AG04450 (cell line): ENCODE data around the gene TRAK1. TPM values are rescaled to one million over a fixed set of nuclear protein-coding genes. Genes with fewer than 3 reads are reported as not detected.
A peak's percentile ranks its signal among the peaks of the same experiment; 100 is the strongest.

ENCODE experiments used
- CTCF ChIA-PET: fragments of 300-600, 350-600 bp; formaldehyde crosslinking; extraction: SDS; loops from one replicate; lab custom pipeline; 2022; ENCODE audit warnings: antibody characterized with exemption, inconsistent platforms; lab: Charles Lee
- POLR2A ChIA-PET: fragments of 350-600 bp; formaldehyde crosslinking; extraction: SDS; loops from one replicate; lab custom pipeline; 2021; ENCODE audit warnings: antibody characterized with exemption, inconsistent platforms; lab: Yijun Ruan, JAX
- DNase-seq: peaks from one replicate; pipeline ENCODE4 v3.0.0-alpha.2; 2011; ENCODE audit warnings: low read depth, low spot score
- H3K27ac ChIP-seq: one replicate; pipeline ENCODE4 v1.5.1; 2012; ENCODE audit warnings: low read depth, low read length, control low read depth
- H3K27me3 ChIP-seq: one replicate; pipeline ENCODE4 v1.6.0; 2012; ENCODE audit warnings: low read length; ENCODE audit not compliant: control insufficient read depth, insufficient read depth
- H3K4me3 ChIP-seq: 2 replicates; pipeline ENCODE4 v1.5.1; 2011; ENCODE audit warnings: mild to moderate bottlenecking, low read depth, low read length, control low read depth
- H3K9me3 ChIP-seq: 2 replicates; pipeline ENCODE4 v1.5.1; 2012; ENCODE audit warnings: low read length; ENCODE audit not compliant: control insufficient read depth, insufficient read depth
- CTCF ChIP-seq: IDR thresholded peaks from 2 replicates; pipeline ENCODE4 v1.5.1; 2011; ENCODE audit warnings: low read depth, low read length, control low read depth, inconsistent platforms
- polyA plus RNA-seq: library from polyadenylated mRNA; depleted of rRNA; stranded (reverse); fragments of >200 nt; gene quantifications from 2 replicates; pipeline ENCODE4 v1.2.3, GENCODE V29; 2011

TRAK1 gene
- polyA plus RNA-seq, 1 experiment: 22.3 TPM

DNA sequence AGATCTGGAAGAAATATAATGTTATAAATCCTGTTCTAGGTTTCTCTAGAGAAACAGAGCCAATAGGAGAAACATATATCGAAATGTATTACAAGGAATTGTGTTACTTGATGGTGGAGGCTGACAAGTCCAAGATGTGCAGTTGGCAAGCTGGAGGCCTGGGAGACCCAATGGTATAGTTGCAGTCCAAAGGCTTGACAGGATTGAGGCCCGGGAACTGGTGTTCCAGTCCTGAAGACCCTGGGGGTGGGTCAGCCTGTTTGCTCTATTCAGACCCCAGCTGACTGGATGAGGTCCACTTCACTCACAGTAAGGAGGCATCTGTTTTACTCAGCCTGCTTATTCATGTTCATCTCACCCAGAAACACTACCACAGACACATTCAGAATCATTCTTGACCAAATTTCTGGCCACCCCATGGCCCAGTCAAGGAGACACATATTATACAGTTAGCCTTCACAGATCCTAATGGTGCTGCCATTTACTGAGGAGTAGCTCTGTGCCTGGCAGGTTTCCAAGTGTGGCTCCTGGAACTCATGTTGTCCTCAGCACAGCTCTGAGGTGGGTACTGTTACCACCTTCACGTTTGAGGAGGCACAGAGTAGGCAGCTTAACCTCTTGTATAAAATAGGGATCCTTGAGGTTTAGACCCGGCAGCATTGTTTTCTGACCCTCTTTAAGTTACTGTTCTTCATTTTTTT lies 3.7 kb downstream of the TRAK1 start:
- DNase-seq: no peak

GRCh38 chr3:42095540-42095939 lies 4.4 kb downstream of the TRAK1 start:
- POLR2A ChIA-PET: no interaction called here
- DNase-seq: no peak
- TF ChIP-seq CTCF: no peak
- no peaks in the 10 kb centered on the region for H3K27me3 ChIP-seq
- H3K27ac ChIP-seq: no peak overlapping the region
- H3K9me3 ChIP-seq: peaks cover 12% of the 10 kb centered on the region
- CTCF ChIA-PET: interaction anchor here (0.6 to 1.3 kb wide), 2 partner anchors 97 to 1607 kb away, joined by 3 read pairs; no protein-coding TSS in a partner anchor
- H3K4me3 ChIP-seq: no peak overlapping the region

More for the DNA sequence above, 3.7 kb downstream of the TRAK1 start:
- ChIA-PET POLR2A (no interaction called here), CTCF (interaction anchor here (0.6 to 1.3 kb wide), 5 partner anchors 54 to 1607 kb away, joined by 3 read pairs; no protein-coding TSS in a partner anchor)
- H3K27me3 ChIP-seq: no peaks in the 10 kb centered on the region
- no peak for TF ChIP-seq CTCF
- no peak overlapping the region for H3K4me3 ChIP-seq
- peaks cover 12% of the 10 kb centered on the region for H3K9me3 ChIP-seq
- H3K27ac ChIP-seq: no peak overlapping the region

- POLR2A ChIA-PET: no interaction called here
- DNase-seq: peak; percentile 63
- no peaks in the 10 kb centered on the region for H3K27me3 ChIP-seq
- no peak for TF ChIP-seq CTCF
- CTCF ChIA-PET: interaction anchor here (1.0 to 7.2 kb wide), 4 partner anchors 11 to 200 kb away, joined by 3 to 142 read pairs (median 27); no protein-coding TSS in a partner anchor
- peak overlapping the region; percentile 14; the same call in 1 of the 2 replicates for H3K4me3 ChIP-seq
- H3K9me3 ChIP-seq: peaks cover 3% of the 10 kb centered on the region; the same call in 1 of the 2 replicates
- H3K27ac ChIP-seq: no peak overlapping the region
Observed at GRCh38 chr3:42096796-42097565, 5.8 kb downstream of the TRAK1 start.

DNA sequence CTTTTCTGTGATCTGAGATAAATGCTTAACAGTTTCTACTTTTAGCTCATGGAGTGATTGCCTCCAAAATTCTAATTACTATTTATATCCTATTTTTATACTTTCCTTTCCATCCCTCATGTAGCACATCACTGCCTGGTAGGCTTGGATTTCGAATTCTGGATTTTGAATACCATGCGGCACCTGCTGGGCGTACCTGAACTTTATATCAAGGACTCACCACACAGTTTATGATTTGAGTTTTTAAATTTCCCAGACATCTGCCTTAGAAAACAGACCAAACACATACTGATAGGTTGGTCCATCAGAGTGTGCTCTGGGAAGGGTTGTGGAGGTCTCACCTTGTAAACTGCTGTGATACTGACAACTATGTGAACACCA lies 6.4 kb downstream of the TRAK1 start:
- no peak for DNase-seq
- Histone ChIP-seq H3K9me3 (no peaks in the 10 kb centered on the region), H3K4me3 (no peak overlapping the region), H3K27me3 (no peaks in the 10 kb centered on the region), H3K27ac (no peak overlapping the region)
- no peak for TF ChIP-seq CTCF
- POLR2A ChIA-PET: interaction anchor here (1.0 kb wide), 1 partner anchor 136 kb away, joined by 3 read pairs; the partner anchor contains the start of gene ULK4
- CTCF ChIA-PET: interaction anchor here (0.7 to 7.2 kb wide), 7 partner anchors 12 to 346 kb away, joined by 3 to 142 read pairs (median 25); no protein-coding TSS in a partner anchor
